ENCODE data around the gene KCNC3.
A peak's percentile ranks its signal among the peaks of the same experiment; 100 is the strongest.

KCNC3 gene

GRCh38 chr19:50359328-50359818, 30.2 kb upstream of the KCNC3 start:
- H3K4me2 ChIP-seq (ENCODE audit: low read length): peak overlapping the region; percentile 88

GRCh38 chr19:50358483-50359327, 29.5 kb upstream of the KCNC3 start:
- H3K27me3 ChIP-seq (ENCODE audit: insufficient read depth, low read length): no peaks in the 10 kb centered on the region
- no peaks in the 10 kb centered on the region for H3F3A ChIP-seq (ENCODE audit: insufficient read depth, low read length)
- H3K4me3 ChIP-seq (ENCODE audit: low read depth, low read length, poor library complexity, severe bottlenecking): peak overlapping the region; percentile 64
- peak overlapping the region; percentile 77 for H3K27ac ChIP-seq (ENCODE audit: low read depth, low read length, poor library complexity, severe bottlenecking)
- no peaks in the 10 kb centered on the region for H3K9me2 ChIP-seq (ENCODE audit: low read depth, low read length)
- peaks cover 21% of the 10 kb centered on the region for H3K4me1 ChIP-seq (ENCODE audit: insufficient read depth, low read length, severe bottlenecking)
- TF ChIP-seq EZH2 (IDR thresholded peaks at IDR 0.05; ENCODE audit: borderline replicate concordance, low read length) (no peak), CTCF (IDR thresholded peaks at IDR 0.05; ENCODE audit: low read length) (no peak)
- peak overlapping the region; percentile 88 for H3K4me2 ChIP-seq (ENCODE audit: low read length)
- H4K20me1 ChIP-seq (ENCODE audit: insufficient read depth, low read length): no peaks in the 10 kb centered on the region
- no peaks in the 10 kb centered on the region for H3K79me2 ChIP-seq (ENCODE audit: insufficient read depth, low read length)
- H3K36me3 ChIP-seq (ENCODE audit: insufficient read depth, low read length): no peaks in the 10 kb centered on the region
- peak overlapping the region; percentile 75 for H3K9ac ChIP-seq (ENCODE audit: low read length)
- no peak overlapping the region for H2AFZ ChIP-seq (ENCODE audit: low read length)
- H3K9me3 ChIP-seq (ENCODE audit: low read length): no peaks in the 10 kb centered on the region

More at GRCh38 chr19:50359328-50359818, 30.2 kb upstream of the KCNC3 start:
- Histone ChIP-seq H2AFZ (ENCODE audit: low read length) (no peak overlapping the region), H3K27ac (ENCODE audit: low read depth, low read length, poor library complexity, severe bottlenecking) (no peak overlapping the region), H3K9me3 (ENCODE audit: low read length) (no peaks in the 10 kb centered on the region), H3K9ac (ENCODE audit: low read length) (peak overlapping the region; percentile 75; the same call in 1 of the 2 replicates), H3K4me1 (ENCODE audit: insufficient read depth, low read length, severe bottlenecking) (peaks cover 21% of the 10 kb centered on the region), H4K20me1 (ENCODE audit: insufficient read depth, low read length) (no peaks in the 10 kb centered on the region), H3K36me3 (ENCODE audit: insufficient read depth, low read length) (no peaks in the 10 kb centered on the region), H3K27me3 (ENCODE audit: insufficient read depth, low read length) (no peaks in the 10 kb centered on the region), H3K79me2 (ENCODE audit: insufficient read depth, low read length) (no peaks in the 10 kb centered on the region), H3F3A (ENCODE audit: insufficient read depth, low read length) (no peaks in the 10 kb centered on the region), H3K9me2 (ENCODE audit: low read depth, low read length) (no peaks in the 10 kb centered on the region), H3K4me3 (ENCODE audit: low read depth, low read length, poor library complexity, severe bottlenecking) (peak overlapping the region; percentile 64)
- TF ChIP-seq EZH2 (IDR thresholded peaks at IDR 0.05; ENCODE audit: borderline replicate concordance, low read length): no peak
- no peak for TF ChIP-seq CTCF (IDR thresholded peaks at IDR 0.05; ENCODE audit: low read length)

GRCh38 chr19:50357178-50358100, 28.3 kb upstream of the KCNC3 start:
- Histone ChIP-seq H4K20me1 (ENCODE audit: insufficient read depth, low read length) (no peaks in the 10 kb centered on the region), H3K9me2 (ENCODE audit: low read depth, low read length) (no peaks in the 10 kb centered on the region), H3K9ac (ENCODE audit: low read length) (peak overlapping the region; percentile 75), H3K4me2 (ENCODE audit: low read length) (peak overlapping the region; percentile 88), H3K4me3 (ENCODE audit: low read depth, low read length, poor library complexity, severe bottlenecking) (peak overlapping the region; percentile 64), H3K36me3 (ENCODE audit: insufficient read depth, low read length) (no peaks in the 10 kb centered on the region), H3K27ac (ENCODE audit: low read depth, low read length, poor library complexity, severe bottlenecking) (peak overlapping the region; percentile 77), H3K4me1 (ENCODE audit: insufficient read depth, low read length, severe bottlenecking) (peaks cover 21% of the 10 kb centered on the region), H2AFZ (ENCODE audit: low read length) (peak overlapping the region; percentile 25; the same call in 1 of the 2 replicates), H3F3A (ENCODE audit: insufficient read depth, low read length) (no peaks in the 10 kb centered on the region), H3K27me3 (ENCODE audit: insufficient read depth, low read length) (no peaks in the 10 kb centered on the region), H3K79me2 (ENCODE audit: insufficient read depth, low read length) (no peaks in the 10 kb centered on the region), H3K9me3 (ENCODE audit: low read length) (no peaks in the 10 kb centered on the region)
- peak; percentile 92 for TF ChIP-seq CTCF (IDR thresholded peaks at IDR 0.05; ENCODE audit: low read length)
- TF ChIP-seq EZH2 (IDR thresholded peaks at IDR 0.05; ENCODE audit: borderline replicate concordance, low read length): no peak
